B cell (primary cell): ENCODE results near the gene CASP2. TPM values are rescaled to one million over a fixed set of nuclear protein-coding genes. Genes with fewer than 3 reads are reported as not detected.
A peak's percentile ranks its signal among the peaks of the same experiment; 100 is the strongest.

Experiments used
- ATAC-seq: fragments of 200-7000 bp; cut with Tn5 transposase; one replicate; pipeline ENCODE4 v1.10.0; 2021; ENCODE audit warnings: low read depth, mild to moderate bottlenecking, moderate number of reproducible peaks, moderate library complexity
- CTCF ChIA-PET: fragments of 350-600 bp; sonication (Branson Sonifier 250); formaldehyde crosslinking; loops from one replicate; lab custom pipeline; 2021; ENCODE audit warnings: antibody characterized with exemption, inconsistent platforms; lab: Charles Lee
- POLR2A ChIA-PET: fragments of 350-600 bp; sonication (Branson Sonifier 250); formaldehyde crosslinking; loops from one replicate; lab custom pipeline; 2021; ENCODE audit warnings: antibody characterized with exemption; lab: Charles Lee
- DNase-seq: peaks from one replicate; pipeline ENCODE4 v3.0.0; 2013
- H2AFZ ChIP-seq: 2 replicates; pipeline ENCODE4 v1.6.1; 2012; ENCODE audit warnings: mild to moderate bottlenecking, low read depth, low read length; ENCODE audit not compliant: insufficient read depth, poor library complexity, severe bottlenecking
- H3K27ac ChIP-seq, 2 donors: 1 replicate in 1 of 2; 2 replicates in 1 of 2; pipeline ENCODE4 v1.5.1; 2012 to 2013; ENCODE audit warnings: low read length in 2 of 2, mild to moderate bottlenecking in 2 of 2, moderate library complexity in 1 of 2
- H3K27me3 ChIP-seq, 4 experiments: fragments of 200-600 bp in 1 of 4; sonication (generic) in 1 of 4; replicated peaks in 1 of 4; 1 replicate in 2 of 4; 2 replicates in 2 of 4; pipeline versions ENCODE4 v1.6.1 to v1.7.0; 2013 to 2016; ENCODE audit warnings: low read length in 3 of 4, mild to moderate bottlenecking in 2 of 4, mixed read lengths in 1 of 4, moderate library complexity in 1 of 4; ENCODE audit not compliant: insufficient read depth in 4 of 4, control insufficient read depth in 3 of 4; ENCODE audit errors: control extremely low read depth in 1 of 4
- H3K36me3 ChIP-seq, 2 experiments: replicated peaks in 1 of 2; 1 replicate in 1 of 2; 2 replicates in 1 of 2; pipeline versions ENCODE4 v1.6.1 to v1.7.1; 2013; ENCODE audit warnings: low read length in 1 of 2; ENCODE audit not compliant: insufficient read depth in 2 of 2, control insufficient read depth in 1 of 2; ENCODE audit errors: control extremely low read depth in 1 of 2, extremely low read depth in 1 of 2
- H3K4me1 ChIP-seq, 2 donors: fragments of 200-600 bp in 1 of 2; sonication (generic) in 1 of 2; 1 replicate in 1 of 2; 2 replicates in 1 of 2; pipeline versions ENCODE4 v1.5.1 to v1.6.1; 2013 to 2017; ENCODE audit warnings: low read length in 2 of 2; ENCODE audit not compliant: control insufficient read depth in 2 of 2, insufficient read depth in 2 of 2
- H3K4me2 ChIP-seq: replicated peaks from 2 replicates; pipeline ENCODE3; 2012; ENCODE audit warnings: mild to moderate bottlenecking, low read depth, low read length; ENCODE audit not compliant: poor library complexity, severe bottlenecking
- H3K4me3 ChIP-seq, 5 experiments: fragments of 200-600 bp in 1 of 5; sonication (generic) in 1 of 5; 1 replicate in 3 of 5; 2 replicates in 2 of 5; pipeline versions ENCODE4 v1.5.1 to v1.7.0; 2011 to 2016; ENCODE audit warnings: low read length in 4 of 5, mild to moderate bottlenecking in 4 of 5, low read depth in 2 of 5, control low read depth in 1 of 5, moderate library complexity in 1 of 5; ENCODE audit not compliant: insufficient read depth in 1 of 5; ENCODE audit errors: control extremely low read depth in 1 of 5, extremely low read depth in 1 of 5
- H3K79me2 ChIP-seq: fragments of 200-600 bp; sonication (generic); one replicate; pipeline ENCODE4 v1.6.0; 2016; ENCODE audit warnings: low read length; ENCODE audit not compliant: control insufficient read depth, insufficient read depth
- H3K9ac ChIP-seq: fragments of 200-600 bp; sonication (generic); 2 replicates; pipeline ENCODE4 v1.6.1; 2017; ENCODE audit warnings: mild to moderate bottlenecking, low read length, moderate library complexity
- H3K9me3 ChIP-seq, 3 donors: one replicate each; pipeline versions ENCODE4 v1.6.1 to v1.7.1; 2013; ENCODE audit warnings: low read length in 2 of 3; ENCODE audit not compliant: control insufficient read depth in 2 of 3, insufficient read depth in 1 of 3; ENCODE audit errors: control extremely low read depth in 1 of 3
- H4K20me1 ChIP-seq: 2 replicates; pipeline ENCODE4 v1.6.0; 2012; ENCODE audit warnings: mild to moderate bottlenecking, low read length; ENCODE audit not compliant: insufficient read depth, control insufficient read depth, poor library complexity, severe bottlenecking
- H3K27ac Mint-ChIP-seq: one replicate; pipeline ENCODE4 v1.8.0; 2021; ENCODE audit warnings: mixed read lengths
- H3K27me3 Mint-ChIP-seq: one replicate; pipeline ENCODE4 v1.8.0; 2021; ENCODE audit warnings: mixed read lengths
- H3K4me1 Mint-ChIP-seq: one replicate; pipeline ENCODE4 v1.8.0; 2021; ENCODE audit warnings: mixed read lengths
- H3K4me3 Mint-ChIP-seq: one replicate; pipeline ENCODE4 v1.8.0; 2021; ENCODE audit warnings: mixed read lengths
- H3K9me3 Mint-ChIP-seq: one replicate; pipeline ENCODE4 v1.8.0; 2022; ENCODE audit warnings: mixed read lengths; ENCODE audit not compliant: insufficient read depth
- EZH2 ChIP-seq: IDR thresholded peaks from 2 replicates; pipeline ENCODE4 v1.6.1; 2012; ENCODE audit warnings: borderline replicate concordance, low read depth, mild to moderate bottlenecking, moderate library complexity, low read length; ENCODE audit not compliant: insufficient read depth, poor library complexity, severe bottlenecking
- WGBS: methylation state at CpG from one replicate; pipeline ENCODE4 v1.1.5; 2013; ENCODE audit warnings: missing lambda C conversion rate; ENCODE audit not compliant: insufficient coverage; 5-methylcytosine and 5-hydroxymethylcytosine counted together
- intact Hi-C: fragments of 100-400 bp; cut with micrococcal nuclease; formaldehyde crosslinking; loops from one replicate; pipeline ENCODE4 v1.10.0; 2022
- polyA plus RNA-seq: library from polyadenylated mRNA; depleted of rRNA; stranded (reverse); fragments of >200 nt; gene quantifications from 2 replicates; pipeline ENCODE4 v1.2.3, GENCODE V29; 2012
- total RNA-seq, 2 donors: library from RNA; stranded (reverse); fragments of 120-200 nt in 1 of 2; gene quantifications; 1 replicate in 1 of 2; 2 replicates in 1 of 2; pipeline versions ENCODE4 v1.2.3 to v1.2.4, GENCODE V29; 2013 to 2022
- TF ChIP-seq, protein P1 (sequence below): fragments of 200-600 bp; IDR thresholded peaks from one replicate; pipeline ENCODE4 v1.8.0; 2022; ENCODE audit warnings: antibody characterized with exemption, mild to moderate bottlenecking

The CASP2 gene
- total and polyA plus RNA-seq, 2 donors (not counting 1 experiment from before 2014, with no cell fraction given): 29.2 to 66.5 TPM

DNA sequence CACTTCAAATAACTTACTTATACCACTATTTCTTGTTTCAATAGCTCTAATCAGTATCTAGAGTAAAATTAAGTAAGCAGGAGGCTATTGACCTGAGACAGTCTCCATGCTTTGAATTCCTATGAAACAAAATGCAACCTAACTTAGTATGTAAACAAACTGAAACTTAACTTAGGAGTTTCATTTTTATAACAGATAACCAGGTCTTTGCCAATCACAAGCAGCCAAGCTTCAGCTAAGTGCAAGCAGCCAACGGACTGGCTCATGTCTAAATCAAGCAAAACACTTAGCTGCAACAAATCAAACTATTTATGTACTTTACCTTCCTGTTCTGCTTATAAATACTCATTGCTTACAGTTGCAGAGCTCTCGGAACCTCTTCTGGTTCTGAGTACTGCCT lies 29.3 kb upstream of the CASP2 start:
- peak; percentile 42 for DNase-seq
- Histone ChIP-seq H3K9me3 (no peaks in the 10 kb centered on the region), H3K27ac (peak overlapping the region; percentile 53 to 94), H3K4me3 (peak overlapping the region in 1 of 5 experiments; percentile 0), H2AFZ (peak overlapping the region; percentile 44), H3K9ac (peak overlapping the region; percentile 8), H3K4me2 (peak overlapping the region; percentile 47), H3K79me2 (peaks cover 16% of the 10 kb centered on the region), H3K27me3 (no peaks in the 10 kb centered on the region), H4K20me1 (no peaks in the 10 kb centered on the region), H3K4me1 (peaks cover 36 to 46% of the 10 kb centered on the region in 2 donors), H3K36me3 (no peaks in the 10 kb centered on the region)
- Mint-ChIP-seq H3K4me3 (peak overlapping the region; percentile 64), H3K4me1 (peaks cover 55% of the 10 kb centered on the region), H3K27ac (peak overlapping the region; percentile 77), H3K9me3 (no peaks in the 10 kb centered on the region), H3K27me3 (no peaks in the 10 kb centered on the region)
- POLR2A ChIA-PET: interaction anchor here (0.9 kb wide), 1 partner anchor 10 kb away, joined by 4 read pairs; no protein-coding TSS in a partner anchor
- no peak for TF ChIP-seq EZH2
- TF ChIP-seq, protein P1, sequence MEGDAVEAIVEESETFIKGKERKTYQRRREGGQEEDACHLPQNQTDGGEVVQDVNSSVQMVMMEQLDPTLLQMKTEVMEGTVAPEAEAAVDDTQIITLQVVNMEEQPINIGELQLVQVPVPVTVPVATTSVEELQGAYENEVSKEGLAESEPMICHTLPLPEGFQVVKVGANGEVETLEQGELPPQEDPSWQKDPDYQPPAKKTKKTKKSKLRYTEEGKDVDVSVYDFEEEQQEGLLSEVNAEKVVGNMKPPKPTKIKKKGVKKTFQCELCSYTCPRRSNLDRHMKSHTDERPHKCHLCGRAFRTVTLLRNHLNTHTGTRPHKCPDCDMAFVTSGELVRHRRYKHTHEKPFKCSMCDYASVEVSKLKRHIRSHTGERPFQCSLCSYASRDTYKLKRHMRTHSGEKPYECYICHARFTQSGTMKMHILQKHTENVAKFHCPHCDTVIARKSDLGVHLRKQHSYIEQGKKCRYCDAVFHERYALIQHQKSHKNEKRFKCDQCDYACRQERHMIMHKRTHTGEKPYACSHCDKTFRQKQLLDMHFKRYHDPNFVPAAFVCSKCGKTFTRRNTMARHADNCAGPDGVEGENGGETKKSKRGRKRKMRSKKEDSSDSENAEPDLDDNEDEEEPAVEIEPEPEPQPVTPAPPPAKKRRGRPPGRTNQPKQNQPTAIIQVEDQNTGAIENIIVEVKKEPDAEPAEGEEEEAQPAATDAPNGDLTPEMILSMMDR: no peak
- CTCF ChIA-PET: interaction anchor here (0.7 to 5.7 kb wide), 6 partner anchors 10 to 257 kb away, joined by 3 to 40 read pairs (median 4); no protein-coding TSS in a partner anchor
- WGBS: 0% methylated on average over 1 of the region's 2 CpGs
- ATAC-seq: no peak
- intact Hi-C loops: no loop called here

DNA sequence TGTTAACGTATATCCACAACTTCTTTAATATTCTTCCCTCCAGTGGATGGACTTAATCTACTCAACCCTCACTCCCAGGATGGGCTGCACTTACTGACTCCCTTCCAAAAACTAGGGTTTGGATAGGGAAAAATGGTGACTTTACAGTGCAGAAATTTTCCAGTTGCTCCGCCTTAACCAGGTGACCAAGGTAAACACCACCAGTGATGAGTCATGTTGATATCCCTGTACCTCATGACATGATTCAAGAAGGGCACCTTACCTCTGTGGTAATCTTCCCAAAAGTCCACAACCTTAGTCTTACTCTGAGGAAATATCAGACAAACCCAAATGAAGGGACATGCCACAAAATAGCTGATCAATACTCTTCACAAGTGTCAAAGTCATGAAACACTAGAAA lies 28.4 kb upstream of the CASP2 start:
- Mint-ChIP-seq H3K27me3 (no peaks in the 10 kb centered on the region), H3K4me1 (peaks cover 65% of the 10 kb centered on the region), H3K27ac (peak overlapping the region; percentile 66), H3K4me3 (peak overlapping the region; percentile 21), H3K9me3 (no peaks in the 10 kb centered on the region)
- no peaks in the 10 kb centered on the region for H3K27me3 ChIP-seq
- H2AFZ ChIP-seq: no peak overlapping the region
- H3K27ac ChIP-seq: peak overlapping the region; percentile 32 to 94
- H3K4me3 ChIP-seq: no peak overlapping the region
- ATAC-seq: no peak
- no peak for TF ChIP-seq EZH2
- TF ChIP-seq, protein P1: no peak
- no peaks in the 10 kb centered on the region for H3K9me3 ChIP-seq
- H3K79me2 ChIP-seq: peaks cover 16% of the 10 kb centered on the region
- H4K20me1 ChIP-seq: no peaks in the 10 kb centered on the region
- H3K4me1 ChIP-seq: peaks cover 45 to 52% of the 10 kb centered on the region in 2 donors
- 83% methylated on average over 1 of the region's 2 CpGs for WGBS
- ChIA-PET POLR2A (no interaction called here), CTCF (interaction anchor here (1.2 to 1.6 kb wide), 2 partner anchors 20 to 39 kb away, joined by 3 to 4 read pairs; no protein-coding TSS in a partner anchor)
- H3K9ac ChIP-seq: no peak overlapping the region
- H3K36me3 ChIP-seq: no peaks in the 10 kb centered on the region
- peak; percentile 27 for DNase-seq
- intact Hi-C loops: loop anchor here (5.0 kb wide), 1 partner anchor 43 kb away; no protein-coding TSS in a partner anchor
- no peak overlapping the region for H3K4me2 ChIP-seq
